ENCODE results near the gene ALCAM.

GRCh38 chr3:105356396-105356795, 10.3 kb upstream of the ALCAM start:
- TF ChIP-seq CTCF (conservative IDR thresholded peaks at IDR 0.05; ENCODE audit: low read depth, low read length) (no peak), EZH2 (IDR thresholded peaks at IDR 0.05; ENCODE audit: borderline replicate concordance, low read depth, low read length, poor library complexity, severe bottlenecking) (no peak)
